ENCODE results near the gene CFAP99.

The CFAP99 gene

GRCh38 chr4:2432004-2432403 is 13.2 kb downstream of the CFAP99 start:
- DNase-seq = no peak

GRCh38 chr4:2432991-2433530 is 14.3 kb downstream of the CFAP99 start:
- DNase-seq = no peak

GRCh38 chr4:2433609-2434350 is 15.0 kb downstream of the CFAP99 start:
- no peak for DNase-seq

GRCh38 chr4:2434420-2434819 is 15.7 kb downstream of the CFAP99 start:
- DNase-seq = peak in 1 of 2 experiments; percentile 22

GRCh38 chr4:2436301-2436700 is 17.5 kb downstream of the CFAP99 start:
- DNase-seq = peak in 1 of 2 experiments; percentile 52

GRCh38 chr4:2436761-2437474 is 18.2 kb downstream of the CFAP99 start:
- DNase-seq = no peak

- no peak for DNase-seq
Observed at GRCh38 chr4:2437475-2438215, 18.9 kb downstream of the CFAP99 start.

GRCh38 chr4:2438822-2439718 is 20.3 kb downstream of the CFAP99 start:
- no peak for DNase-seq

GRCh38 chr4:2441393-2442174 is 22.8 kb downstream of the CFAP99 start:
- peak; percentile 83 to 91 for DNase-seq

GRCh38 chr4:2442175-2442993 is 23.6 kb downstream of the CFAP99 start:
- no peak for DNase-seq

GRCh38 chr4:2443061-2443730 is 24.4 kb downstream of the CFAP99 start:
- no peak for DNase-seq

- DNase-seq = no peak
Observed at GRCh38 chr4:2443956-2444740, 25.4 kb downstream of the CFAP99 start.

- no peak for DNase-seq
Observed at GRCh38 chr4:2445130-2445529, 26.4 kb downstream of the CFAP99 start.

- no peak for DNase-seq
Observed at GRCh38 chr4:2445571-2445970, 26.8 kb downstream of the CFAP99 start.

- no peak for DNase-seq
Observed at GRCh38 chr4:2446656-2447564, 28.2 kb downstream of the CFAP99 start.

- no peak for DNase-seq
Observed at GRCh38 chr4:2448589-2448988, 29.8 kb downstream of the CFAP99 start.

GRCh38 chr4:2449051-2449450 is 30.3 kb downstream of the CFAP99 start:
- DNase-seq = no peak
